HepG2 (cell line): ENCODE measurements around the gene SH3GL1. TPM values are rescaled to one million over a fixed set of nuclear protein-coding genes. Genes with fewer than 3 reads are reported as not detected.

Experiments
- AGO2 ChIP-seq: fragments of 200-400 bp; formaldehyde crosslinking; optimal IDR thresholded peaks from 2 replicates; pipeline ENCODE3; 2017; ENCODE audit warnings: mild to moderate bottlenecking, low read depth, low read length, moderate library complexity
- CEBPG ChIP-seq: IDR thresholded peaks from 2 replicates; pipeline ENCODE4 v1.6.1; 2016
- CEBPZ ChIP-seq: IDR thresholded peaks from 2 replicates; pipeline ENCODE4 v1.6.1; 2012; ENCODE audit warnings: low read length, improper control_type of control experiment
- GABPA ChIP-seq, 2 experiments: IDR thresholded peaks; 2 replicates each; pipeline ENCODE4 v1.6.1; 2011 to 2016; ENCODE audit warnings: low read depth in 2 of 2, low read length in 1 of 2, missing biosample characterization in 1 of 2, missing genetic modification characterization in 1 of 2
- NR2C2 ChIP-seq: sonication (generic); formaldehyde crosslinking; IDR thresholded peaks from 2 replicates; pipeline ENCODE4 v1.4.0; 2020; ENCODE audit warnings: missing genetic modification reagents, mild to moderate bottlenecking, moderate library complexity, borderline replicate concordance
- POLR2A ChIP-seq, 2 experiments: IDR thresholded peaks; 2 replicates each; pipeline ENCODE4 v1.6.1; 2011; ENCODE audit warnings: low read depth in 2 of 2, low read length in 2 of 2, mild to moderate bottlenecking in 1 of 2, moderate library complexity in 1 of 2; ENCODE audit not compliant: insufficient read depth in 1 of 2
- RXRB ChIP-seq: IDR thresholded peaks from 2 replicates; pipeline ENCODE4 v1.6.1; 2016; ENCODE audit warnings: borderline replicate concordance, missing genetic modification reagents, missing compliant biosample characterization
- SIX1 ChIP-seq: sonication (generic); formaldehyde crosslinking; IDR thresholded peaks from 2 replicates; pipeline ENCODE4 v1.4.0; 2020; ENCODE audit warnings: missing genetic modification reagents, borderline replicate concordance
- TMF1 ChIP-seq: sonication (generic); formaldehyde crosslinking; IDR thresholded peaks from 2 replicates; pipeline ENCODE4 v1.8.1; 2022; ENCODE audit warnings: low read depth, missing genetic modification reagents
- ZBTB3 ChIP-seq: sonication (generic); formaldehyde crosslinking; IDR thresholded peaks from 2 replicates; pipeline ENCODE4 v1.4.0; 2020; ENCODE audit warnings: low read depth, mild to moderate bottlenecking, moderate library complexity, missing genetic modification reagents, borderline replicate concordance
- ZNF446 ChIP-seq: sonication (generic); formaldehyde crosslinking; IDR thresholded peaks from 2 replicates; pipeline ENCODE4 v1.5.0; 2020; ENCODE audit warnings: mild to moderate bottlenecking, missing genetic modification reagents
- ZNF614 ChIP-seq: IDR thresholded peaks from 2 replicates; pipeline ENCODE4 v1.6.1; 2018; ENCODE audit warnings: missing biosample characterization, missing genetic modification reagents, inconsistent platforms, borderline replicate concordance
- ZNF737 ChIP-seq: sonication (generic); formaldehyde crosslinking; IDR thresholded peaks from 2 replicates; pipeline ENCODE4 v1.5.0; 2020; ENCODE audit warnings: missing genetic modification reagents, mild to moderate bottlenecking, borderline replicate concordance
- polyA plus RNA-seq, 8 experiments: library from polyadenylated mRNA; depleted of rRNA in 3 of 8; stranded (reverse) in 7 of 8; unstranded in 1 of 8; fragments of >200 nt; fragmentation: Illumina TruSeq in 4 of 8; extraction: Trizol in 4 of 8; gene quantifications; 2 replicates each; pipeline versions ENCODE4 v1.2.1 to v1.2.3, GENCODE V29; 2011 to 2016; ENCODE audit warnings: low read depth in 4 of 8, missing spikeins in 1 of 8, mixed read lengths in 1 of 8; ENCODE audit not compliant: insufficient read depth in 1 of 8
- total RNA-seq, 5 experiments: library from RNA; depleted of rRNA; stranded (reverse); fragments of >200 nt; fragmentation: Illumina TruSeq; extraction: Trizol; gene quantifications; 2 replicates each; pipeline ENCODE4 v1.2.3, GENCODE V29; 2016; ENCODE audit warnings: low read depth in 1 of 5
- TF ChIP-seq, protein P1 (sequence below), 2 experiments: sonication (generic) in 1 of 2; formaldehyde crosslinking in 1 of 2; IDR thresholded peaks; 2 replicates each; pipeline versions ENCODE4 v1.4.0 to v1.6.1; 2018 to 2020; ENCODE audit warnings: missing genetic modification reagents in 2 of 2, borderline replicate concordance in 1 of 2, low read depth in 1 of 2, mild to moderate bottlenecking in 1 of 2, missing biosample characterization in 1 of 2
- TF ChIP-seq, protein P2 (sequence below): sonication (generic); formaldehyde crosslinking; IDR thresholded peaks from 2 replicates; pipeline ENCODE4 v1.5.0; 2020; ENCODE audit warnings: mild to moderate bottlenecking, missing genetic modification reagents, borderline replicate concordance

SH3GL1 gene
- total and polyA plus RNA-seq, 2 of the 13 experiments (the other 11 are each of a cell fraction or from before 2014, with no cell fraction given), result 33.0 to 45.1 TPM

- TF ChIP-seq, protein P1, sequence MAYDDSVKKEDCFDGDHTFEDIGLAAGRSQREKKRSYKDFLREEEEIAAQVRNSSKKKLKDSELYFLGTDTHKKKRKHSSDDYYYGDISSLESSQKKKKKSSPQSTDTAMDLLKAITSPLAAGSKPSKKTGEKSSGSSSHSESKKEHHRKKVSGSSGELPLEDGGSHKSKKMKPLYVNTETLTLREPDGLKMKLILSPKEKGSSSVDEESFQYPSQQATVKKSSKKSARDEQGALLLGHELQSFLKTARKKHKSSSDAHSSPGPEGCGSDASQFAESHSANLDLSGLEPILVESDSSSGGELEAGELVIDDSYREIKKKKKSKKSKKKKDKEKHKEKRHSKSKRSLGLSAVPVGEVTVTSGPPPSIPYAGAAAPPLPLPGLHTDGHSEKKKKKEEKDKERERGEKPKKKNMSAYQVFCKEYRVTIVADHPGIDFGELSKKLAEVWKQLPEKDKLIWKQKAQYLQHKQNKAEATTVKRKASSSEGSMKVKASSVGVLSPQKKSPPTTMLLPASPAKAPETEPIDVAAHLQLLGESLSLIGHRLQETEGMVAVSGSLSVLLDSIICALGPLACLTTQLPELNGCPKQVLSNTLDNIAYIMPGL (CRISPR knock-in tag; IDR thresholded peaks at IDR 0.05; ENCODE audit: borderline replicate concordance in 1 of 2, low read depth in 1 of 2), result peak in 1 of 2 experiments; percentile 37; a peak in 1 of 4 replicates
- TF ChIP-seq SIX1 (CRISPR knock-in tag) (no peak), ZNF737 (CRISPR knock-in tag) (0 out of 2 replicates have a peak, but pooled peaks have one; percentile 61), TMF1 (0 out of 2 replicates have a peak, but pooled peaks have one; percentile 19), GABPA (IDR thresholded peaks at IDR 0.05; ENCODE audit: low read depth, low read length) (no peak), GABPA (CRISPR knock-in tag; IDR thresholded peaks at IDR 0.05; ENCODE audit: low read depth) (no peak; the same call in 1 of the 2 replicates), ZNF446 (no peak), CEBPZ (no peak), AGO2 (no peak), NR2C2 (no peak; the same call in 1 of the 2 replicates), POLR2A (IDR thresholded peaks at IDR 0.05; ENCODE audit: insufficient read depth in 1 of 2, low read depth in 2 of 2, low read length in 2 of 2) (peak; percentile 63 to 91), CEBPG (CRISPR knock-in tag) (peak; percentile 54), RXRB (CRISPR knock-in tag) (peak; percentile 78; the same call in 1 of the 2 replicates), ZBTB3 (no peak), ZNF614 (CRISPR knock-in tag) (no peak)
- TF ChIP-seq, protein P2, sequence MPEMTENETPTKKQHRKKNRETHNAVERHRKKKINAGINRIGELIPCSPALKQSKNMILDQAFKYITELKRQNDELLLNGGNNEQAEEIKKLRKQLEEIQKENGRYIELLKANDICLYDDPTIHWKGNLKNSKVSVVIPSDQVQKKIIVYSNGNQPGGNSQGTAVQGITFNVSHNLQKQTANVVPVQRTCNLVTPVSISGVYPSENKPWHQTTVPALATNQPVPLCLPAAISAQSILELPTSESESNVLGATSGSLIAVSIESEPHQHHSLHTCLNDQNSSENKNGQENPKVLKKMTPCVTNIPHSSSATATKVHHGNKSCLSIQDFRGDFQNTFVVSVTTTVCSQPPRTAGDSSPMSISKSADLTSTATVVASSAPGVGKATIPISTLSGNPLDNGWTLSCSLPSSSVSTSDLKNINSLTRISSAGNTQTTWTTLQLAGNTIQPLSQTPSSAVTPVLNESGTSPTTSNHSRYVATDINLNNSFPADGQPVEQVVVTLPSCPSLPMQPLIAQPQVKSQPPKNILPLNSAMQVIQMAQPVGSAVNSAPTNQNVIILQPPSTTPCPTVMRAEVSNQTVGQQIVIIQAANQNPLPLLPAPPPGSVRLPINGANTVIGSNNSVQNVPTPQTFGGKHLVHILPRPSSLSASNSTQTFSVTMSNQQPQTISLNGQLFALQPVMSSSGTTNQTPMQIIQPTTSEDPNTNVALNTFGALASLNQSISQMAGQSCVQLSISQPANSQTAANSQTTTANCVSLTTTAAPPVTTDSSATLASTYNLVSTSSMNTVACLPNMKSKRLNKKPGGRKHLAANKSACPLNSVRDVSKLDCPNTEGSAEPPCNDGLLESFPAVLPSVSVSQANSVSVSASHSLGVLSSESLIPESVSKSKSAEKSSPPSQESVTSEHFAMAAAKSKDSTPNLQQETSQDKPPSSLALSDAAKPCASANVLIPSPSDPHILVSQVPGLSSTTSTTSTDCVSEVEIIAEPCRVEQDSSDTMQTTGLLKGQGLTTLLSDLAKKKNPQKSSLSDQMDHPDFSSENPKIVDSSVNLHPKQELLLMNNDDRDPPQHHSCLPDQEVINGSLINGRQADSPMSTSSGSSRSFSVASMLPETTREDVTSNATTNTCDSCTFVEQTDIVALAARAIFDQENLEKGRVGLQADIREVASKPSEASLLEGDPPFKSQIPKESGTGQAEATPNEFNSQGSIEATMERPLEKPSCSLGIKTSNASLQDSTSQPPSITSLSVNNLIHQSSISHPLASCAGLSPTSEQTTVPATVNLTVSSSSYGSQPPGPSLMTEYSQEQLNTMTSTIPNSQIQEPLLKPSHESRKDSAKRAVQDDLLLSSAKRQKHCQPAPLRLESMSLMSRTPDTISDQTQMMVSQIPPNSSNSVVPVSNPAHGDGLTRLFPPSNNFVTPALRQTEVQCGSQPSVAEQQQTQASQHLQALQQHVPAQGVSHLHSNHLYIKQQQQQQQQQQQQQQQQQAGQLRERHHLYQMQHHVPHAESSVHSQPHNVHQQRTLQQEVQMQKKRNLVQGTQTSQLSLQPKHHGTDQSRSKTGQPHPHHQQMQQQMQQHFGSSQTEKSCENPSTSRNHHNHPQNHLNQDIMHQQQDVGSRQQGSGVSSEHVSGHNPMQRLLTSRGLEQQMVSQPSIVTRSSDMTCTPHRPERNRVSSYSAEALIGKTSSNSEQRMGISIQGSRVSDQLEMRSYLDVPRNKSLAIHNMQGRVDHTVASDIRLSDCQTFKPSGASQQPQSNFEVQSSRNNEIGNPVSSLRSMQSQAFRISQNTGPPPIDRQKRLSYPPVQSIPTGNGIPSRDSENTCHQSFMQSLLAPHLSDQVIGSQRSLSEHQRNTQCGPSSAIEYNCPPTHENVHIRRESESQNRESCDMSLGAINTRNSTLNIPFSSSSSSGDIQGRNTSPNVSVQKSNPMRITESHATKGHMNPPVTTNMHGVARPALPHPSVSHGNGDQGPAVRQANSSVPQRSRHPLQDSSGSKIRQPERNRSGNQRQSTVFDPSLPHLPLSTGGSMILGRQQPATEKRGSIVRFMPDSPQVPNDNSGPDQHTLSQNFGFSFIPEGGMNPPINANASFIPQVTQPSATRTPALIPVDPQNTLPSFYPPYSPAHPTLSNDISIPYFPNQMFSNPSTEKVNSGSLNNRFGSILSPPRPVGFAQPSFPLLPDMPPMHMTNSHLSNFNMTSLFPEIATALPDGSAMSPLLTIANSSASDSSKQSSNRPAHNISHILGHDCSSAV (CRISPR knock-in tag), result no peak
Measured at GRCh38 chr19:4342615-4343369, 57.6 kb downstream of the SH3GL1 start (continued).
